H1 (cell line): ENCODE data around the gene SLC36A2. TPM values are rescaled to one million over a fixed set of nuclear protein-coding genes. Genes with fewer than 3 reads are reported as not detected.

Source experiments
- CTCF ChIA-PET: fragments of 300-600 bp; sonication (Branson Sonifier 250); formaldehyde crosslinking; loops from one replicate; lab custom pipeline; 2021; ENCODE audit not compliant: partially characterized antibody; lab: Charles Lee
- POLR2A ChIA-PET: fragments of 300-600 bp; sonication (Branson Sonifier 250); formaldehyde crosslinking; loops from one replicate; lab custom pipeline; 2021; ENCODE audit warnings: inconsistent platforms; ENCODE audit not compliant: partially characterized antibody; lab: Charles Lee
- DNase-seq, 2 experiments: peaks; one replicate each; pipeline versions ENCODE4 v3.0.0 to v3.0.0-alpha.2; 2010 to 2022; ENCODE audit warnings: low spot score in 2 of 2, low read depth in 1 of 2, mixed read lengths in 1 of 2
- FAIRE-seq: peaks from 2 replicates; lab custom pipeline; 2011; peaks lifted over from hg19 to GRCh38; lab: Jason Lieb, UNC
- H2AFZ ChIP-seq: 2 replicates; pipeline ENCODE4 v1.8.1; 2012; ENCODE audit warnings: low read length, inconsistent platforms
- H2AK5ac ChIP-seq: 2 replicates; pipeline ENCODE4 v1.6.1; 2013; ENCODE audit warnings: low read depth, low read length
- H2BK120ac ChIP-seq: replicated peaks from 2 replicates; pipeline ENCODE3; 2013; ENCODE audit warnings: low read depth, low read length, inconsistent platforms
- H2BK12ac ChIP-seq: 2 replicates; pipeline ENCODE4 v1.6.1; 2013; ENCODE audit warnings: low read depth, low read length
- H2BK15ac ChIP-seq: 2 replicates; pipeline ENCODE4 v1.6.1; 2013; ENCODE audit warnings: low read length
- H2BK20ac ChIP-seq: 2 replicates; pipeline ENCODE4 v1.6.1; 2013; ENCODE audit warnings: low read length
- H2BK5ac ChIP-seq: 2 replicates; pipeline ENCODE4 v1.6.1; 2013; ENCODE audit warnings: low read depth, low read length
- H3K14ac ChIP-seq: 2 replicates; pipeline ENCODE4 v1.6.1; 2013; ENCODE audit warnings: inconsistent platforms; ENCODE audit not compliant: insufficient read length
- H3K18ac ChIP-seq: 2 replicates; pipeline ENCODE4 v1.6.1; 2013; ENCODE audit warnings: low read length; ENCODE audit errors: extremely low read depth
- H3K23ac ChIP-seq: 2 replicates; pipeline ENCODE4 v1.6.1; 2013; ENCODE audit warnings: inconsistent platforms; ENCODE audit not compliant: insufficient read length
- H3K23me2 ChIP-seq: 2 replicates; pipeline ENCODE4 v1.6.1; 2013; ENCODE audit warnings: low read depth, low read length
- H3K27ac ChIP-seq: 2 replicates; pipeline ENCODE4 v1.6.1; 2011; ENCODE audit warnings: low read depth, low read length, inconsistent platforms
- H3K27me3 ChIP-seq, 4 experiments: replicated peaks in 1 of 4; 1 replicate in 1 of 4; 2 replicates in 3 of 4; pipeline versions ENCODE4 v1.6.1 to v1.8.1; 2011 to 2013; ENCODE audit warnings: low read length in 3 of 4, mild to moderate bottlenecking in 3 of 4, inconsistent platforms in 2 of 4, mixed read lengths in 2 of 4, moderate library complexity in 1 of 4; ENCODE audit not compliant: control insufficient read depth in 3 of 4, insufficient read depth in 3 of 4; ENCODE audit errors: extremely low read depth in 1 of 4
- H3K36me3 ChIP-seq, 4 experiments: 2 replicates each; pipeline versions ENCODE4 v1.6.1 to v1.8.1; 2011 to 2013; ENCODE audit warnings: mild to moderate bottlenecking in 4 of 4, low read length in 3 of 4, moderate library complexity in 2 of 4, control low read depth in 1 of 4, inconsistent platforms in 1 of 4; ENCODE audit not compliant: insufficient read depth in 4 of 4, control insufficient read depth in 2 of 4
- H3K4ac ChIP-seq: replicated peaks from 2 replicates; pipeline ENCODE3; 2013; ENCODE audit warnings: low read length, low read depth, mixed read lengths, inconsistent platforms; ENCODE audit not compliant: insufficient read length
- H3K4me1 ChIP-seq, 4 experiments: replicated peaks in 1 of 4; 1 replicate in 1 of 4; 2 replicates in 3 of 4; pipeline versions ENCODE4 v1.6.1 to v1.8.1; 2011 to 2013; ENCODE audit warnings: low read length in 3 of 4, inconsistent platforms in 2 of 4, mixed read lengths in 1 of 4; ENCODE audit not compliant: insufficient read depth in 4 of 4, control insufficient read depth in 3 of 4
- H3K4me2 ChIP-seq, 2 experiments: 2 replicates each; pipeline versions ENCODE4 v1.6.1 to v1.8.1; 2011 to 2013; ENCODE audit warnings: low read depth in 2 of 2, low read length in 2 of 2, control low read depth in 1 of 2, inconsistent platforms in 1 of 2, mild to moderate bottlenecking in 1 of 2; ENCODE audit not compliant: insufficient read depth in 1 of 2
- H3K4me3 ChIP-seq, 4 experiments: fragments of 200-600, 300-600 bp in 1 of 4; sonication (generic), shearing (Covaris generic), sonication (Bioruptor Twin) in 1 of 4; 2 replicates each; pipeline versions ENCODE4 v1.5.1 to v1.8.1; 2011 to 2016; ENCODE audit warnings: low read length in 4 of 4, low read depth in 3 of 4, control low read depth in 2 of 4, inconsistent platforms in 2 of 4, mild to moderate bottlenecking in 2 of 4, mixed read lengths in 1 of 4, moderate library complexity in 1 of 4; ENCODE audit not compliant: insufficient read depth in 2 of 4; ENCODE audit errors: extremely low read depth in 1 of 4
- H3K56ac ChIP-seq: replicated peaks from 2 replicates; pipeline ENCODE3; 2013; ENCODE audit warnings: low read depth, mild to moderate bottlenecking, mixed read lengths, low read length, inconsistent platforms; ENCODE audit not compliant: insufficient read length
- H3K79me1 ChIP-seq: 2 replicates; pipeline ENCODE4 v1.6.1; 2013; ENCODE audit warnings: low read depth, low read length, control low read depth
- H3K79me2 ChIP-seq, 2 experiments: 2 replicates each; pipeline versions ENCODE4 v1.6.1 to v1.8.1; 2012 to 2013; ENCODE audit warnings: low read length in 2 of 2, mild to moderate bottlenecking in 2 of 2, inconsistent platforms in 1 of 2; ENCODE audit not compliant: insufficient read depth in 2 of 2, control insufficient read depth in 1 of 2
- H3K9ac ChIP-seq, 4 experiments: replicated peaks in 1 of 4; 1 replicate in 1 of 4; 2 replicates in 3 of 4; pipeline versions ENCODE4 v1.6.1 to v1.8.1; 2011 to 2013; ENCODE audit warnings: low read depth in 3 of 4, low read length in 3 of 4, control low read depth in 2 of 4, mild to moderate bottlenecking in 2 of 4, moderate library complexity in 2 of 4, inconsistent platforms in 1 of 4; ENCODE audit errors: extremely low read depth in 1 of 4
- H3K9me3 ChIP-seq, 2 experiments: 2 replicates each; pipeline versions ENCODE4 v1.6.1 to v1.8.1; 2012 to 2013; ENCODE audit warnings: mild to moderate bottlenecking in 2 of 2, moderate library complexity in 2 of 2, control low read depth in 1 of 2, inconsistent platforms in 1 of 2, low read depth in 1 of 2, low read length in 1 of 2, mixed read lengths in 1 of 2; ENCODE audit not compliant: insufficient read depth in 2 of 2
- H4K20me1 ChIP-seq, 2 experiments: replicated peaks in 1 of 2; 2 replicates each; pipeline versions ENCODE3 to v1.8.1; 2011 to 2013; ENCODE audit warnings: inconsistent platforms in 2 of 2, low read length in 2 of 2, mild to moderate bottlenecking in 1 of 2; ENCODE audit not compliant: insufficient read depth in 2 of 2, control insufficient read depth in 1 of 2
- H4K5ac ChIP-seq: 2 replicates; pipeline ENCODE4 v1.6.1; 2013; ENCODE audit warnings: low read length, low read depth, mixed read lengths, inconsistent platforms; ENCODE audit not compliant: insufficient read length
- H4K8ac ChIP-seq: 2 replicates; pipeline ENCODE4 v1.8.0; 2013; ENCODE audit warnings: mild to moderate bottlenecking, moderate library complexity, low read length, inconsistent platforms; ENCODE audit not compliant: insufficient read depth; ENCODE audit errors: extremely low read depth
- H4K91ac ChIP-seq: replicated peaks from 2 replicates; pipeline ENCODE3; 2013; ENCODE audit warnings: low read length, mixed read lengths, inconsistent platforms; ENCODE audit not compliant: insufficient read length
- FOSL1 ChIP-seq: IDR thresholded peaks from 2 replicates; pipeline ENCODE4 v1.6.1; 2011; ENCODE audit warnings: mild to moderate bottlenecking, low read depth, low read length, moderate library complexity; ENCODE audit not compliant: insufficient read depth
- JUND ChIP-seq: IDR thresholded peaks from 2 replicates; pipeline ENCODE4 v1.6.1; 2011; ENCODE audit warnings: mild to moderate bottlenecking, improper control_type of control experiment, low read length
- PHF8 ChIP-seq: fragments of 200-600 bp; sonication (generic); conservative IDR thresholded peaks from 2 replicates; pipeline ENCODE4 v1.7.1; 2012; ENCODE audit warnings: low read depth, mild to moderate bottlenecking, inconsistent platforms, low read length, moderate library complexity
- SIX5 ChIP-seq: IDR thresholded peaks from 2 replicates; pipeline ENCODE4 v1.6.1; 2011; ENCODE audit warnings: mild to moderate bottlenecking, low read depth, low read length
- YY1 ChIP-seq: IDR thresholded peaks from 2 replicates; pipeline ENCODE4 v1.6.1; 2011; ENCODE audit warnings: low read depth, mild to moderate bottlenecking, low read length
- ZNF274 ChIP-seq: IDR thresholded peaks from 2 replicates; pipeline ENCODE4 v1.7.0; 2012; ENCODE audit warnings: low read length, borderline replicate concordance; ENCODE audit errors: extremely low read depth
- WGBS, 2 experiments: shearing (Covaris generic) in 1 of 2; methylation state at CpG; one replicate each; pipeline versions ENCODE4 v1.1.6 to v1.1.7; 2013 to 2015; ENCODE audit warnings: low lambda C conversion rate in 2 of 2, mixed read lengths in 2 of 2, inconsistent platforms in 1 of 2, low coverage in 1 of 2, missing lambda C conversion rate in 1 of 2; ENCODE audit not compliant: insufficient replicate concordance in 2 of 2, insufficient coverage in 1 of 2, insufficient read length in 1 of 2; ENCODE audit errors: extremely low coverage in 1 of 2, missing lambda C conversion rate in 1 of 2; 5-methylcytosine and 5-hydroxymethylcytosine counted together
- long read RNA-seq, 2 experiments: library from RNA in 1 of 2; library from capped mRNA in 1 of 2; stranded (forward); transcript quantifications; one replicate each; pipeline ENCODE4 v2.0.0, GENCODE V29; 2021; ENCODE audit warnings: inconsistent platforms in 1 of 2
- polyA minus RNA-seq, 3 experiments: library from RNA; depleted of rRNA, polyadenylated mRNA; stranded (reverse); fragments of >200 nt; gene quantifications; 1 replicate in 2 of 3; 2 replicates in 1 of 3; pipeline ENCODE4 v1.2.3, GENCODE V29; 2011
- polyA plus RNA-seq, 7 experiments: library from polyadenylated mRNA; depleted of rRNA in 3 of 7; stranded (reverse) in 5 of 7; unstranded in 2 of 7; fragments of >200 nt in 5 of 7; fragments of 200-250 nt in 2 of 7; gene quantifications; 1 replicate in 5 of 7; 2 replicates in 1 of 7; 4 replicates in 1 of 7; pipeline versions ENCODE4 v1.2.1 to v1.2.3, GENCODE V29; 2011 to 2013; ENCODE audit warnings: missing spikeins in 2 of 7, mixed read lengths in 2 of 7
- total RNA-seq: library from RNA; stranded (reverse); fragmentation: NEBNext Ultra II Directional; extraction: Animal tissue kit (Norgen Biotek cat#: 25700); gene quantifications from 2 replicates; pipeline ENCODE4 v1.2.1, GENCODE V29; 2021

The SLC36A2 gene
- total RNA-seq (not detected in 2 replicates), polyA plus RNA-seq (2011; rRNA removed) (0.24 and 0.30 TPM in 2 replicates), polyA minus RNA-seq (2011; rRNA and poly(A)+ RNA removed) (0.51 and 0.60 TPM in 2 replicates)
- 0.17 TPM for polyA plus RNA-seq (2011; cell fraction: cytosol; rRNA removed)
- 0.19 TPM for polyA plus RNA-seq (2011; cell fraction: nucleus; rRNA removed)
- 0.16 to 0.28 TPM (median 0.17 TPM) in 3 of 4 replicates, not detected in the other for polyA plus RNA-seq (2012, experiment 1 of 2)
- polyA plus RNA-seq (2012, experiment 2 of 2), result 0.05 TPM
- not detected for polyA plus RNA-seq (2013, experiment 1 of 2)
- 0.04 TPM for polyA plus RNA-seq (2013, experiment 2 of 2)
- not detected for polyA minus RNA-seq (2011; cell fraction: cytosol; rRNA and poly(A)+ RNA removed)
- polyA minus RNA-seq (2011; cell fraction: nucleus; rRNA and poly(A)+ RNA removed), result not detected
- long read RNA-seq, experiment 1, partial matches to known transcripts, result 0 of 1 reads
- long read RNA-seq, experiment 1, other reads (novel, unspliced or antisense), result 1 of 1 reads
- long read RNA-seq, experiment 2, result 0 reads

DNA sequence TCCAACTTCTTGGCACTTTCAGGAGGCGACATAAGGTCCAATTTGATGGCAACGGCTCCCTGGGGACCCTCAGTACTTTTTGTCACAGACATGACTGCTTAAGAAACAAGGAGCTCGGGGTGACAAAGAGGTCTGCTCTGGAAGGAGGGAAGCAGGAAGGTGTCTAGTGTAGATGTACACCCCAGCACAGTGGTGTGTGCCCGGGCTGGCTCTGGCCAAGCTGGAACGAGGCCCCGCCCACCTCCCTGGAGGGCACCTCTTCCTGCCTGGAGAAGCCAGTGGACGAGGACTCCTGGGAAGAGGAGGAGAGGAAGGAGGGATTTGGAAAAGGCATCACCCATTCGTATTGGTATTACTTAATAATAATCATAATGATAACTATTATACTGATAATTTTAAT lies at the start of gene SLC36A2:
Gene SLC36A2, minus strand, starts transcription at position 191 of the 400 bp plus-strand sequence. Its CDS starts 99 bp downstream, at position 92.
- H3K14ac ChIP-seq, result no peak within 1 kb of the TSS
- H2BK120ac ChIP-seq, result no peak within 1 kb of the TSS
- no peaks in the 10 kb centered on the region for H3K79me1 ChIP-seq
- no peak within 1 kb of the TSS for H3K18ac ChIP-seq
- peak within 1 kb of the TSS in 1 of 2 experiments; percentile 17; a peak in 1 of 4 replicates for H3K4me2 ChIP-seq
- no peak within 1 kb of the TSS for H3K27ac ChIP-seq
- H4K5ac ChIP-seq, result no peak within 1 kb of the TSS
- no peaks in the 10 kb centered on the region for H3K36me3 ChIP-seq
- H2AFZ ChIP-seq, result no peak within 1 kb of the TSS
- no peaks in the 10 kb centered on the region for H3K79me2 ChIP-seq
- no peaks in the 10 kb centered on the region for H3K23me2 ChIP-seq
- FAIRE-seq, result no peak
- H3K23ac ChIP-seq, result no peak within 1 kb of the TSS
- H2BK12ac ChIP-seq, result no peak within 1 kb of the TSS; the same call in 1 of the 2 replicates
- no peak within 1 kb of the TSS for H3K9ac ChIP-seq
- DNase-seq, result no peak
- no peak within 1 kb of the TSS for H3K4ac ChIP-seq
- no peak within 1 kb of the TSS for H4K8ac ChIP-seq
- H4K91ac ChIP-seq, result no peak within 1 kb of the TSS
- H2BK5ac ChIP-seq, result no peak within 1 kb of the TSS
- H3K56ac ChIP-seq, result no peak within 1 kb of the TSS
- no peak within 1 kb of the TSS for H3K4me3 ChIP-seq
- peaks cover 1 to 24% (median 15%) of the 10 kb centered on the region in 4 experiments; a peak in 6 of 7 replicates for H3K27me3 ChIP-seq
- H3K4me1 ChIP-seq, result peaks cover 4 to 22% (median 18%) of the 10 kb centered on the region in 4 experiments; a peak in 5 of 7 replicates
- TF ChIP-seq SIX5 (no peak), ZNF274 (no peak), YY1 (no peak), FOSL1 (no peak), JUND (no peak), PHF8 (no peak)
- ChIA-PET POLR2A (interaction anchor here (0.8 kb wide), 1 partner anchor 13 kb away, joined by 3 read pairs; no protein-coding TSS in a partner anchor), CTCF (interaction anchor here (1.0 to 3.1 kb wide), 8 partner anchors 11 to 337 kb away, joined by 3 to 18 read pairs (median 5); no protein-coding TSS in a partner anchor)
- H3K9me3 ChIP-seq, result no peaks in the 10 kb centered on the region
- WGBS, 2 experiments, result 88% methylated on average over 7 of the region's 8 CpGs; no CpG with 5 or more reads in 1 of the 2 experiments
- H2AK5ac ChIP-seq, result no peak within 1 kb of the TSS
- H4K20me1 ChIP-seq, result no peaks in the 10 kb centered on the region
- no peak within 1 kb of the TSS for H2BK15ac ChIP-seq
- H2BK20ac ChIP-seq, result no peak within 1 kb of the TSS
